ENCODE results near the gene PGBD1.
"Not testable (repeated sequence)": the region's sequence is repeated elsewhere in the genome, so short reads cannot be mapped to it uniquely, and the experiment has no call there.

The PGBD1 gene

DNA sequence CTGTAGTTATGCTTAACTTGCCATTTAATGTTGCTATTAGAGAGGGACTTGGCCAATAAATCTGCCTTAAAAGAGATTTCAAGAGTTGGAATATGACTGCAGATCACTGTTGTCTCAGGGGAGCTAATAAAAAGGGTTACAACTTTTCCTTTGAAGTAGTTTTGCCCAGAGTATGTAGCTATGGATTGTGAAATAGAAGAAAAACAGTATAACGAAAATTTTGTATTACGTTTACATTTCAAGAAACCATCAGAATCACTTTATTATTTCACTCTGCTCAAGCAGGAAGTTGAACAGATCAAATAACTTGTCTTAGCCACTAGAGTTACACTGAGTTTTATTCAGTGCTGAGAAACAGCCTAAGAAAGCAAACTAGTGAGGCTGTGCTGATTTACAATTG lies 17.4 kb upstream of the PGBD1 start:
- Mint-ChIP-seq H3K9me3 (no peaks in the 10 kb centered on the region), H3K4me1 (peaks cover under 1% of the 10 kb centered on the region), H3K27ac (no peak overlapping the region), H3K36me3 (peaks cover 2% of the 10 kb centered on the region), H3K4me3 (no peak overlapping the region)
- no peak for DNase-seq (ENCODE audit: low spot score in 2 of 2)
- ATAC-seq = no peak

DNA sequence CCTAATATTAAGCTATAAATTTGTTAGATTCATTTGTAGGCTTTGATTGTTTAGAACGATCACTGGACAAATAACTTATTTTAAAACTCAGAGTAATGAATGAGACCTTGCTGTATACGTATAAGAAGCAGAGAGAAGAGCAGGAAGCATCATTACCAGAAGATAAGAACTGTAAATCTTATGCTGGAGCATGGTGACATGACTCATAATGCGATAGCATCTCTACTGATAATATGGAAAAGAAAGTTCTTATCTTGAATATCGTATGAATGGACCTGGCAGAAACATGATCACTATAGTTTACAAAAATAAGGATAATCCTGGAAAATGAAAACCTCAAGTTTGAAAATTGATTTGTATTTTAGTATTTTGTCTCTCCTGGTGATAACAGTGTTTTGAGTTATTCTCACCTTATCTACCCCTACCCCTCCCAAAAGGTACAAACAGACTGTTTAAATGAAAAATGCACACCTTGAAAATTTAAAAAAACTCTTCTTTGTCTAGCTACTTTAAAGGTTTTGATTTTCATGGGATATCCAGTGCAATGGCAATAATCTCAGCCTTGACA lies 16.5 kb upstream of the PGBD1 start:
- H3K4me1 Mint-ChIP-seq = peaks cover 5% of the 10 kb centered on the region
- no peak for DNase-seq (ENCODE audit: low spot score in 2 of 2)
- H3K4me3 Mint-ChIP-seq = no peak overlapping the region
- no peak for ATAC-seq
- no peaks in the 10 kb centered on the region for H3K36me3 Mint-ChIP-seq
- H3K9me3 Mint-ChIP-seq = no peaks in the 10 kb centered on the region
- no peak overlapping the region for H3K27ac Mint-ChIP-seq

DNA sequence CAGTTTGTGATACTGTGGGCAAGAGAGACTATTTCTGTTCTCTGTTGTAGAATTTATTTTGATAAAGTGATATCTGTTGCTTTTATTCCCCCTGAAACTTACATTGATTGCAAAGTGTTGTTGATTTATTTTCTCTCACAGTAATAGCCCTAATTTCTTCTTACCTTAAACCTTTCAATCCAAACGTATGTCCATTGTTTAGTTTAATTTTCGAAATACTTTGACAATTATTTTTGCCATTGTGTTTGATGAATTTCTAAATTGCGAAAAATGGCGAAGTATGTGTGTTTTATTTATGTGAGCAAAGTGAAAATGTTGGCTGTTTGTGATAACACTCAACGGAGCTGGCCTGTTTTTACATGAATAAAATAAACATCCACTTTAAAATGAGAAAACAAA lies 14.8 kb upstream of the PGBD1 start:
- no peak overlapping the region for H3K27ac Mint-ChIP-seq
- H3K4me1 Mint-ChIP-seq = peaks cover 14% of the 10 kb centered on the region
- no peaks in the 10 kb centered on the region for H3K9me3 Mint-ChIP-seq
- DNase-seq (ENCODE audit: low spot score in 2 of 2) (no peak), ATAC-seq (no peak)
- no peaks in the 10 kb centered on the region for H3K36me3 Mint-ChIP-seq
- no peak overlapping the region for H3K4me3 Mint-ChIP-seq

DNA sequence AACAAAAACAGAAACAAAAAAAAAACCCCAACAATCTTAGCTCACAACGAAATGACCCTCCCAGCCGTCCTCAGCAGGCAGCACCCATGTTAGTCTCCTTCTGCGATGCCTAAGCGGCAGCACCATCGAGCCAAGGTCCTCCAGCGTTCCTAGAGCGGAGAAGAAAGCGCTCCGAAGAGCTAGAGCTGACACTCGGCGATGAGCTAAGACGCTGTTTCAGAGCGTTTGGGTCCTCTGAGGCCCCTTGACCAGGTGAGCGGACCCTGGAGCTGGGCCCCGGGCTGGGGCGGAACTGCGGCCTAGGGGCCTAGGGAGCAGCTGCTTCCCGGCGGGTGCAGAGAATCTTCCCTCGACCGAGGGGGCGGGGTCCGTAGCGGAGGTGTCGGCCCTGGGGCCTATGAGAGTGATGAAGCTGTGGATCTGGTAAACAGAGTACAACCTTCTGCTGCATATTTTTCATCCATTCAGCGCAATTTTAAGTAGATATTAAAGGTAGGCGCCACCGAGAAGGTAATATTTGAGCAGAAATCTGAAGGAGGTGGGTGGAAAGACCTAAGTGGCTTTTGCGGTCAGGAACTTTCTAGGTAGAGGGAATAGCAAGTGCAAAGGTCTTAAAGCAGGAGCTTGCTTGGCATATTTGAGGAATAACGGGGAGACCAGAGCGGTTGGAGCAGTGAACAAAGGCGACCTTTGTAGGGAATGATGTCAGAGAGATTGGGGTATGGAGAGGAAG lies 14.2 kb upstream of the PGBD1 start, which contains the start of gene ZSCAN26:
TSS of gene ZSCAN26 (plus strand) at position 182 of the 733 bp plus-strand sequence. CDS start 4,777 bp downstream, outside the sequence.
- Mint-ChIP-seq H3K27ac (no peak within 1 kb of the TSS), H3K4me3 (no peak within 1 kb of the TSS), H3K9me3 (no peaks in the 10 kb centered on the region), H3K4me1 (peaks cover 14% of the 10 kb centered on the region), H3K36me3 (peaks cover 6% of the 10 kb centered on the region)
- peak; percentile 96 for ATAC-seq
- peak; percentile 88 to 95 for DNase-seq (ENCODE audit: low spot score in 2 of 2)

DNA sequence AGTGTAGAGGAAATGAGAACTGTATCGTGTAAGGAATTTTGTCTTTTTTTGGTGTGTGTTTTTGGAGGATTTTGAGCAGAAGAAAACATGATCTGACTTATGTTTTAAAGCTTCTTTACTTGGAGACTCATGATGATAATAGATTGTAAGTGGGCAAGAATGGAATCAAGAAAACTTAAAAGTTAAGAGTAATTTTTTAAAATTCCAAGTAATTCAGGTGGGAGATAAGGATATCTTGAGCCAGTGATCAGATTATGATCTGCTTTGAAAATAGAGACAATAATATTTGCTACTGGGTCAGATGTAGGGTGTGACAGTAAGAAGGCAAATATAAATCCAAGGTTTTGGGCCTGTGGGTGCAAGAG lies 13.7 kb upstream of the PGBD1 start:
- Mint-ChIP-seq H3K27ac (no peak overlapping the region), H3K4me3 (no peak overlapping the region), H3K9me3 (no peaks in the 10 kb centered on the region), H3K4me1 (peaks cover 14% of the 10 kb centered on the region), H3K36me3 (peaks cover 11% of the 10 kb centered on the region)
- ATAC-seq = no peak
- DNase-seq (ENCODE audit: low spot score in 2 of 2) = no peak

DNA sequence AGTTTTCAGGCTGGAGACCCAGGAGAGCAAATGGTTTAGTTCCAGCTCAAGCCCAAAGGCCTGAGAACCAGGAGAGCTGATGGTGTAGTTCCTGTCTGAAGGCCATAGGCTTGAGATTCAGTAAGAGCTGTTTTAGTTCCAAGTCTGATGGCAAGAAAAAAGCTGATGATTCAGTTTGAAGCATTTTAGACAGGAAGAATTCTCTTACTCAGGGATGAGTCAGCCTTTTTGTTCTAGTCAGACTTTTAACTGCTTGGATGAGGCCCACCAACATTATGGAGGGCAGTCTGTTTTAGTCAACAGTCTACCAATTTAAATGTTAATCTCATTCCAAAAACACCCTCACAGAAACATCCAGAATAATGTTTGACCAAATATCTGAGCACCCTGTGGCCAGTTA lies 11.9 kb upstream of the PGBD1 start:
- DNase-seq (ENCODE audit: low spot score in 2 of 2) = peak in 1 of 2 donors; percentile 7
- Mint-ChIP-seq H3K36me3 (peaks cover 28% of the 10 kb centered on the region), H3K27ac (peak overlapping the region; percentile 35), H3K9me3 (no peaks in the 10 kb centered on the region), H3K4me1 (peaks cover 14% of the 10 kb centered on the region), H3K4me3 (no peak overlapping the region)
- peak; percentile 77 for ATAC-seq

DNA sequence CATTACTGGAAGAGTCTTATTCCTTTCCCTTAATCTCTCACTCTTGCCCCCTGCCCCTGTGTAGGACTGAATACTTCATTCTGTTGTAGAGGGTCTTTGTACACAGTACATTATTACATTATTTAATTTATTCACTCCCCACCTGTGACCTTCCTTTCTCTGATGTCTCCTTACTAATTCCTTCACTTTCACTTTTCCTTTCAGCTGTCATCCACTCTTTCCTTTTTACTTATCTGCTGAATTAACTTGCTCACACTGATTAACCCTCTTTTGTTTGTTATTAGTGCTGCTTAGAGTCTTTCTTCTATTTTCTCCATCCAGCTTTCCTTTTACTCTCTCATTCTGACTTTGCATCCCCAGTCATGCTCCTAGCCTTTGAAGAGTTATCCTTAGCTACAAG lies 6.5 kb upstream of the PGBD1 start:
- no peak for DNase-seq (ENCODE audit: low spot score in 2 of 2)
- ATAC-seq = no peak
- no peak overlapping the region for H3K27ac Mint-ChIP-seq
- no peaks in the 10 kb centered on the region for H3K9me3 Mint-ChIP-seq
- peaks cover 46% of the 10 kb centered on the region for H3K36me3 Mint-ChIP-seq
- peaks cover 15% of the 10 kb centered on the region for H3K4me1 Mint-ChIP-seq
- no peak overlapping the region for H3K4me3 Mint-ChIP-seq

DNA sequence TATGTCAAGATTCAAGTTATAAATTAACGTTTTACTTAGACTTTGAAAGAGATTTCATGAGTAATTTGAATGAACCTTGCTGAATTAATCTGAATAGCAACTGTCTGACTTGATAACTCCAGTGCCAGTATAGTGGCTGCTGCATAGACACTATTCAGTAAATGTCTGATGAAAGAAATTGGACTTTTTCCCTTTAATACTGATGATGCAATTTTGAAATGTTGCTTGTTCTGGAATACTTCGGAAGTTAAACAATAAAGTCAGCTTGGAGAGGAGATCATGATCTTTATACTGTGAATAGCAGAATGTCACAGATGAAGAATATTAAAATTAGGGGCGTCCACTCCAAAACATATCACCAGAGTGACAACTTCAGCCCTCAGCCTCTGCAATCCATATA lies 3.6 kb upstream of the PGBD1 start:
- H3K9me3 Mint-ChIP-seq = no peaks in the 10 kb centered on the region
- no peak overlapping the region for H3K4me3 Mint-ChIP-seq
- DNase-seq (ENCODE audit: low spot score in 2 of 2) (no peak), ATAC-seq (no peak)
- peaks cover 16% of the 10 kb centered on the region for H3K4me1 Mint-ChIP-seq
- peaks cover 35% of the 10 kb centered on the region for H3K36me3 Mint-ChIP-seq
- no peak overlapping the region for H3K27ac Mint-ChIP-seq

DNA sequence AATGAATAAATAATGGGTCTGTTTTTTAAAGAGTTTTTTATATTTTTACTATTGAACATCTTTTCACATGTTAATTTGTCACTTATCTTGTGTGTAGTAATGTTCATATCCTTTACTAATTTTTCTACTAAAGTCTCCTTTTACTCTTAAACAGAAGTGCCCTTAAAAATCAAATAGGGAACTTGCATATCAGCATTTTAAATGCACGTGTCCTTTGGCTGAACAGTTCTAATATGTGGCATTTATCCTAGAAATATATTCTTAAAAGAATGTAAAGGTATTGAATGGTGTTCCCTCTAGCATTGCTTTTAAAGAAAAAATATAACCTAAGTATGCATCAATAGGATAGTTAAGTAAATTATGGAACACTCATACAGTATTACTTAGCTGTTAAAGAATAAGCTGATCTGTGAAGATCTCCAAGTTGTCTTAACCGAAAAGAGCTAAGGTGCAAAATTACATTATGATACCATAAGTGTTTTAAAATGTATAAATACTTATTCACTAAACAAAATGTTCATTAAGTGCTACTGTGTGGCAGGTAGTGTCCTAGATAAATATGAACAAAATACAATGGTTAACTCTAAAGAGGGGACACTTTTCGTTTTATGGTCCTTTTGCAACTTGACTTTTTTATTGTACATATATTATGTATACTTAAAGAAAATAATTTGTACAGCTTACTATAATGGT lies 631 bp upstream of the PGBD1 start:
- H3K27ac Mint-ChIP-seq = no peak overlapping the region

DNA sequence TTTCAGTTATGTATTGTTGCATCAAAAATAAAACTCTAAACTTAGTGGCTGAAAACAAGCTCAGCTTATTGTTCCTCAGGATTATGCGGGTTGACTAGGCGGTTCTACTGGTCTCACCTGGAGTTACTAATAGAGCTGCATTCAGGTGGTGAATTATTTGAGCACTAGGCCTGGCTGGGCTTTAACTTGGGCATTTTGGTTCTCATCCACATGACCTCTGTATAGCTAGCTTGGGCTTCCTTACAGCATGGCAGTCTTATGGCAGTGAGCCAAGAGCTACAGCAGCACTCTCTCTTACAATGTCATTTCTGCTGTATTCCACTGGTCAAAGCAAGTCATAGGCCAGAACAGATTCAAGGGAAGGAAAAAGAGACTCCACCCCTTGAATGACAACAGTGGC lies 1.6 kb downstream of the PGBD1 start:
- H3K4me1 Mint-ChIP-seq = peaks cover 10% of the 10 kb centered on the region
- no peaks in the 10 kb centered on the region for H3K36me3 Mint-ChIP-seq
- no peak for DNase-seq (ENCODE audit: low spot score in 2 of 2)
- H3K4me3 Mint-ChIP-seq = no peak overlapping the region
- H3K27ac Mint-ChIP-seq = no peak overlapping the region
- no peaks in the 10 kb centered on the region for H3K9me3 Mint-ChIP-seq
- no peak for ATAC-seq

More for the DNA sequence above, 631 bp upstream of the PGBD1 start:
- ATAC-seq = no peak
- DNase-seq (ENCODE audit: low spot score in 2 of 2) = no peak
- Mint-ChIP-seq H3K4me3 (peak overlapping the region; percentile 66), H3K9me3 (no peaks in the 10 kb centered on the region), H3K4me1 (peaks cover 10% of the 10 kb centered on the region), H3K36me3 (peaks cover 9% of the 10 kb centered on the region)

DNA sequence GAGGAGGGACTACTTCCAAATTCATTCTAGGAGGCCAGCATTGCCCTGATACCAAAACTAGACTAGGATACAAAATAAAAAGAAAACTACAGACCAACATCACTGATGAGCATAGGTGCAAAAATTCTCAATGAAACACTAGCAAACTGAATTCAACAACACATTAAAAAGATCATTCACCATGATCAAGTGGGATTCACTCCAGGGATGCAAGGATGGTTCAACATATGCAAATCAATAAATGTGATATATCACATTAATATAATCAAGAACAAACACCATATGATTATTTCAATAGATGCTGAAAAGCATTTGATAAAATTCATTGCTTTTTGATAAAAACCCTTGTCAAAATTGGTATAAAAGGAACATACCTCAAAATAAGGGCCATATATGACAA lies 10.2 kb downstream of the PGBD1 start:
- no peak overlapping the region for H3K4me3 Mint-ChIP-seq
- no peak for DNase-seq (ENCODE audit: low spot score in 2 of 2)
- H3K27ac Mint-ChIP-seq = no peak overlapping the region
- H3K9me3 Mint-ChIP-seq = no peaks in the 10 kb centered on the region
- ATAC-seq = no peak
- no peaks in the 10 kb centered on the region for H3K36me3 Mint-ChIP-seq
- no peaks in the 10 kb centered on the region for H3K4me1 Mint-ChIP-seq

DNA sequence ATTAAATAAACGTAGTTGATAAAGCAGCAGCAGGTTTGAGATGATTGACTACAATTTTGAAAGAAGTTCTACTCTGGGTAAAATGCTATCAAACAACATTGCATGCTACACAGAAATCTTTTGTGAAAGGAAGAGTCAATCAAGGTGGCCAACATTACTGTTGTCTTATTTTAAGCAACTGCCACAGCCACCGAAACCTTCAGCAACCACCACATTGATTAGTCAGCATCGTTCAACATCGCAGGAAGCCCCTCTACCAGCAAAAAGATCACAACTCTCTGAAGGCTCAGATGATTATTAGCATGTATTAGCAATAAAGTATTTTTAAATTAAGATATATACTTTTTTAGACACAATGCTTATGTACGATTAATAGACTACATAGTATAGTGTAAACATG lies 14.0 kb downstream of the PGBD1 start:
- no peak for ATAC-seq
- Mint-ChIP-seq H3K27ac (no peak overlapping the region), H3K9me3 (no peaks in the 10 kb centered on the region), H3K4me3 (no peak overlapping the region), H3K4me1 (no peaks in the 10 kb centered on the region), H3K36me3 (no peaks in the 10 kb centered on the region)
- no peak for DNase-seq (ENCODE audit: low spot score in 2 of 2)

DNA sequence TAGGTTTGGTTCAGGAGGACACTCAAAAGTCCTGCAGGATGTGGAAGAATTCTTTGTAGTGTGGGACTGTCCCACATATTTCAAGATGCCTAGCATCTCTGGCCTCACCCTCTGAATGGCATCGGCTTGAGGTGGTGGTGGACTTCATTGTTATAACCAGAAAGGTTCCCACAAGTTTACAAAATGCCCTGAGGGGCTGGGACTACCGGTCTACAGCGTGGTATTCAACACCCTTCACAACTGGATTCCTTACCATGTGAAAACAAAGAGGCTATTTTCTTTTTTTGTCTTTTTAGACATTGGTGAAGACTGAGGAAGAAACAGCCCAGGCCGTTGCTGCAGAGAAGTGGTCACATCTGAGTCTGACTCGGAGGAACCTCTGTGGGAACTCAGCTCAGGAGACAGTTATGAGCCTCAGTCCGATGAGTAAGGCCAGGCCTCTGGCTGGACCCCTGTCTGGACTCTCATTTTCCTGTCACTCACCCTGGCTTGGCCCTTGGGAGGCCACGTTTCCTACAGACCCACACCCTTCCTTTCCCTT lies 15.2 kb downstream of the PGBD1 start:
- DNase-seq (ENCODE audit: low spot score in 2 of 2) (no peak), ATAC-seq (no peak)
- no peak overlapping the region for H3K4me3 Mint-ChIP-seq
- no peak overlapping the region for H3K27ac Mint-ChIP-seq
- H3K9me3 Mint-ChIP-seq = no peaks in the 10 kb centered on the region
- H3K36me3 Mint-ChIP-seq = no peaks in the 10 kb centered on the region
- H3K4me1 Mint-ChIP-seq = no peaks in the 10 kb centered on the region

DNA sequence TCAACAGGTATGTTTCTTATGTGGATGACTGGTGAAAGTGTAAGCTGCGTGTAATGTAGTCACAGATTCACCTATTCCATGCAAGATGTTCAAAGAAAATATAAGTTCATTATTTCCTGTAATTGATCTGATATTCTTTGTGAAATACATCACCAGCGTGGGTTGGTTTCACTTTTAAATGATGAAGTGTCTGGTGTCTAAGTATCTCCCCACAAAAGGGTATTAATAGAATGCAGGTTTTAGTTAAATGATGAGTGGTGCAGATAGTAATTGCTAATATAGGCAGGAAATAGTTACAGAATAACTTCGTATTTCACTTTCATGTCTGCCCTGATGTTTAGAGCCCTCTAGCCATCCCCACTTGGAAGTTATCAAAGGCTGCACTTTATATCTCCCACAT lies 22.2 kb downstream of the PGBD1 start:
- Mint-ChIP-seq H3K27ac (peak overlapping the region; percentile 32), H3K4me1 (peaks cover 17% of the 10 kb centered on the region), H3K36me3 (no peaks in the 10 kb centered on the region), H3K9me3 (peaks cover 4% of the 10 kb centered on the region), H3K4me3 (peak overlapping the region; percentile 31)
- ATAC-seq (peak; percentile 88), DNase-seq (ENCODE audit: low spot score in 2 of 2) (no peak)

DNA sequence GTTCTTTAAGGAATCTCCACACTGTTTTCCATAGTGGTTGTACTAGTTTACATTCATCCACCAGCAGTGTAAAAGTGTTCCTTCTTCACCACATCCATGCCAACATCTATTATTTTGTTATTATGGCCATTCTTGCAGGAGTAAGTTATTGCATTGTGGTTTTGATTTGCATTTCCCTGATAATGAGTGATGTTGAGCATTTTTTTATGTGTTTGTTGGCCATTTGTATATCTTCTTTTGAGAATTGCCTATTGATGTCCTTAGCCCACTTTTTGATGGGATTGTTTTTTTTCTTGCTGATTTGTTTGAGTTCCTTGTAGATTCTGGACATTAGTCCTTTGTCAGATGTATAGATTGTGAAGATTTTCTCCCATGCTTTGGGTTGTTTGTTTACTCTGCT lies 25.0 kb downstream of the PGBD1 start:
- H3K9me3 Mint-ChIP-seq; H3K27ac Mint-ChIP-seq; H3K4me3 Mint-ChIP-seq; H3K36me3 Mint-ChIP-seq; DNase-seq (ENCODE audit: low spot score in 2 of 2); ATAC-seq: not testable (repeated sequence)
- peaks cover 17% of the 10 kb centered on the region for H3K4me1 Mint-ChIP-seq

All from stimulated activated effector memory CD8-positive, alpha-beta T cell treated with anti-CD3 and anti-CD28 coated beads, Interleukin-12 subunit alpha, Interleukin-12 subunit beta, amount 100 ng/mL, for 72 hours (primary cell).